Lower leg skin (tissue), 4 donors: ENCODE measurements around the gene TMCO4. TPM values are rescaled to one million over a fixed set of nuclear protein-coding genes. Genes with fewer than 3 reads are reported as not detected.

ENCODE experiments used
- DNase-seq, 2 donors: peaks; one replicate each; pipeline ENCODE4 v3.0.0-alpha.2; 2019; ENCODE audit warnings: low spot score in 2 of 2
- H3K4me3 ChIP-seq: fragments of 200-600 bp; sonication (generic); 2 replicates; pipeline ENCODE4 v1.5.1; 2017; ENCODE audit warnings: mild to moderate bottlenecking, low read depth; ENCODE audit not compliant: poor library complexity, severe bottlenecking
- CTCF ChIP-seq, 3 donors: fragments of 450-650 bp; IDR thresholded peaks; one replicate each; pipeline ENCODE4 v1.5.1; 2016; ENCODE audit warnings: antibody characterized with exemption in 3 of 3, mild to moderate bottlenecking in 3 of 3, moderate library complexity in 2 of 3
- POLR2A ChIP-seq, 2 donors: fragments of 450-650 bp; IDR thresholded peaks; one replicate each; pipeline ENCODE4 v1.6.1; 2016 to 2017; ENCODE audit warnings: antibody characterized with exemption in 2 of 2, mild to moderate bottlenecking in 1 of 2, moderate library complexity in 1 of 2
- WGBS, 2 donors: methylation state at CpG; one replicate each; pipeline ENCODE4 v1.1.5; 2018; 5-methylcytosine and 5-hydroxymethylcytosine counted together
- intact Hi-C: fragments of 100-400 bp; cut with DNase I; formaldehyde crosslinking; loops from one replicate; pipeline ENCODE4 v1.15.0; 2023; ENCODE audit warnings: low total_unique reads
- total RNA-seq, 4 donors: library from RNA; depleted of rRNA; stranded (reverse); fragments of >200 nt; gene quantifications; one replicate each; pipeline ENCODE4 v1.1.0, GENCODE V29; 2016

Gene TMCO4
- total RNA-seq, 4 donors from 2014 or later: 10.6 to 26.7 (median 18.7) TPM

- TF ChIP-seq POLR2A (IDR thresholded peaks at IDR 0.05) (no peak), CTCF (IDR thresholded peaks at IDR 0.05) (no peak)
- 87 to 89% methylated on average over 8 of the region's 8 CpGs for WGBS, 2 donors
- H3K4me3 ChIP-seq: no peak overlapping the region
- DNase-seq: no peak
- intact Hi-C loops: no loop called here
These were observed 65.7 kb downstream of the TMCO4 start for GRCh38 chr1:19734056-19734455.

- WGBS, 2 donors: 93 to 96% methylated on average over 5 of the region's 5 CpGs
- DNase-seq: no peak
- intact Hi-C loops: no loop called here
These were observed 66.1 kb downstream of the TMCO4 start for GRCh38 chr1:19733615-19734014.

GRCh38 chr1:19731311-19731821, 68.3 kb downstream of the TMCO4 start:
- intact Hi-C loops: no loop called here
- WGBS, 2 donors: 94 to 98% methylated on average over 8 of the region's 8 CpGs
- no peak for DNase-seq
- H3K4me3 ChIP-seq: no peak overlapping the region
- TF ChIP-seq CTCF (IDR thresholded peaks at IDR 0.05): no peak

More at GRCh38 chr1:19733615-19734014, 66.1 kb downstream of the TMCO4 start:
- H3K4me3 ChIP-seq: no peak overlapping the region
- TF ChIP-seq CTCF (IDR thresholded peaks at IDR 0.05) (no peak), POLR2A (IDR thresholded peaks at IDR 0.05) (no peak)

- no peak for DNase-seq
- intact Hi-C loops: no loop called here
- TF ChIP-seq CTCF (IDR thresholded peaks at IDR 0.05) (no peak), POLR2A (IDR thresholded peaks at IDR 0.05) (no peak)
- H3K4me3 ChIP-seq: no peak overlapping the region
- WGBS, 2 donors: 83 to 88% methylated on average over 3 of the region's 3 CpGs
These were observed 68.9 kb downstream of the TMCO4 start for GRCh38 chr1:19730793-19731192.

GRCh38 chr1:19730232-19730631, 69.5 kb downstream of the TMCO4 start:
- TF ChIP-seq CTCF (IDR thresholded peaks at IDR 0.05): no peak
- TF ChIP-seq POLR2A (IDR thresholded peaks at IDR 0.05): no peak
- intact Hi-C loops: no loop called here
- DNase-seq: no peak

More at GRCh38 chr1:19730232-19730631, 69.5 kb downstream of the TMCO4 start:
- H3K4me3 ChIP-seq: no peak overlapping the region
- 91 to 100% methylated on average over 3 of the region's 3 CpGs for WGBS, 2 donors
